Transverse colon (tissue), 4 donors: ENCODE measurements around the gene PTX4. TPM values are rescaled to one million over a fixed set of nuclear protein-coding genes. Genes with fewer than 3 reads are reported as not detected.
"Not testable (repeated sequence)": the region's sequence is repeated elsewhere in the genome, so short reads cannot be mapped to it uniquely, and the experiment has no call there.

ENCODE experiments used
- DNase-seq: peaks from one replicate; pipeline ENCODE4 v3.0.0-alpha.2; 2019
- H3K27ac ChIP-seq, 4 donors: fragments of 200-600 bp; sonication (generic); 2 replicates each; pipeline ENCODE4 v1.5.1; 2016 to 2018; ENCODE audit warnings: inconsistent platforms in 4 of 4
- H3K27me3 ChIP-seq: fragments of 200-600 bp; sonication (generic); 2 replicates; pipeline ENCODE4 v1.5.1; 2017; ENCODE audit warnings: inconsistent platforms
- H3K36me3 ChIP-seq, 4 donors: fragments of 200-600 bp; sonication (generic); 2 replicates each; pipeline ENCODE4 v1.5.1; 2017 to 2019; ENCODE audit warnings: inconsistent platforms in 4 of 4
- H3K4me1 ChIP-seq, 4 donors: fragments of 200-600 bp; sonication (generic); 2 replicates each; pipeline ENCODE4 v1.5.1; 2017 to 2020; ENCODE audit warnings: inconsistent platforms in 4 of 4
- H3K4me3 ChIP-seq, 4 donors: fragments of 200-600 bp; sonication (generic); 1 replicate in 1 of 4; 2 replicates in 3 of 4; pipeline versions ENCODE4 v1.5.1 to v1.6.1; 2017 to 2019; ENCODE audit warnings: inconsistent platforms in 4 of 4
- H3K9me3 ChIP-seq, 2 donors: fragments of 200-600 bp; sonication (generic); 2 replicates each; pipeline ENCODE4 v1.5.1; 2017 to 2019; ENCODE audit warnings: inconsistent platforms in 2 of 2
- CTCF ChIP-seq, 5 experiments: fragments of 200-600 bp in 3 of 5; fragments of 450-650 bp in 2 of 5; sonication (generic) in 3 of 5; IDR thresholded peaks; 1 replicate in 2 of 5; 2 replicates in 3 of 5; pipeline ENCODE4 v1.5.1; 2016 to 2017; ENCODE audit warnings: antibody characterized with exemption in 5 of 5, inconsistent platforms in 3 of 5, mild to moderate bottlenecking in 2 of 5, moderate library complexity in 1 of 5
- EP300 ChIP-seq: sonication (generic); formaldehyde crosslinking; IDR thresholded peaks from one replicate; pipeline ENCODE4 v1.6.1; 2017; ENCODE audit warnings: antibody characterized with exemption, low read depth
- POLR2A ChIP-seq: fragments of 450-650 bp; IDR thresholded peaks from one replicate; pipeline ENCODE4 v1.6.1; 2016; ENCODE audit warnings: antibody characterized with exemption, mild to moderate bottlenecking, moderate library complexity
- POLR2AphosphoS5 ChIP-seq, 3 donors: sonication (generic); formaldehyde crosslinking; IDR thresholded peaks; one replicate each; pipeline ENCODE4 v1.6.1; 2016; ENCODE audit warnings: antibody characterized with exemption in 3 of 3
- WGBS, 2 donors: methylation state at CpG; one replicate each; pipeline ENCODE4 v1.1.5; 2018; ENCODE audit warnings: low coverage in 1 of 2; 5-methylcytosine and 5-hydroxymethylcytosine counted together
- in situ Hi-C, 4 donors: fragments of 200-750 bp; cut with MboI; loops; one replicate each; pipeline versions ENCODE4 v1.15.0 to v1.15.1; 2017; ENCODE audit warnings: low sequenced_read_pairs in 3 of 4, low pct_ligation_motif_present in 1 of 4, low pct_unique_long_range_greater_than_20kb in 1 of 4
- intact Hi-C: fragments of 100-400 bp; cut with DNase I; formaldehyde crosslinking; loops from one replicate; pipeline ENCODE4 v1.15.1; 2023; ENCODE audit warnings: low total_unique reads
- total RNA-seq, 4 donors: library from RNA; depleted of rRNA; stranded (reverse); fragments of >200 nt; gene quantifications; one replicate each; pipeline ENCODE4 v1.1.0, GENCODE V29; 2016

Gene PTX4
- total RNA-seq, 4 donors from 2014 or later = not detected

GRCh38 chr16:1443403-1443973 lies 45.3 kb downstream of the PTX4 start:
- intact Hi-C loops = no loop called here
- no peak for DNase-seq
- H3K9me3 ChIP-seq = no peaks in the 10 kb centered on the region
- no peaks in the 10 kb centered on the region for H3K4me1 ChIP-seq
- peaks cover 0 to 10% (median 3%) of the 10 kb centered on the region in 4 donors for H3K36me3 ChIP-seq
- 80% methylated on average over 29 of the region's 38 CpGs; no CpG with 5 or more reads in 1 of the 2 donors for WGBS, 2 donors
- H3K27me3 ChIP-seq = no peaks in the 10 kb centered on the region
- no peak overlapping the region for H3K27ac ChIP-seq
- H3K4me3 ChIP-seq = no peak overlapping the region
- TF ChIP-seq POLR2A (no peak), POLR2AphosphoS5 (IDR thresholded peaks at IDR 0.05) (no peak)
- in situ Hi-C loops = no loop called here

GRCh38 chr16:1442697-1443096 lies 46.0 kb downstream of the PTX4 start:
- intact Hi-C loops (no loop called here), in situ Hi-C loops (no loop called here)
- WGBS, 2 donors = 85% methylated on average over 21 of the region's 24 CpGs; no CpG with 5 or more reads in 1 of the 2 donors
- TF ChIP-seq POLR2AphosphoS5 (IDR thresholded peaks at IDR 0.05) (no peak), POLR2A (no peak), EP300 (no peak), CTCF (IDR thresholded peaks at IDR 0.05) (no peak)
- Histone ChIP-seq H3K4me3 (no peak overlapping the region), H3K27me3 (no peaks in the 10 kb centered on the region), H3K27ac (no peak overlapping the region), H3K9me3 (no peaks in the 10 kb centered on the region), H3K36me3 (peaks cover 0 to 6% (median 3%) of the 10 kb centered on the region in 4 donors), H3K4me1 (no peaks in the 10 kb centered on the region)
- no peak for DNase-seq

- no peaks in the 10 kb centered on the region for H3K9me3 ChIP-seq
- in situ Hi-C loops = no loop called here
- no peak for DNase-seq
- TF ChIP-seq CTCF (IDR thresholded peaks at IDR 0.05) (no peak), POLR2AphosphoS5 (IDR thresholded peaks at IDR 0.05) (no peak), POLR2A (no peak), EP300 (no peak)
- intact Hi-C loops = no loop called here
- H3K36me3 ChIP-seq = peaks cover 0 to 3% (median 0%) of the 10 kb centered on the region in 4 donors
- no peaks in the 10 kb centered on the region for H3K27me3 ChIP-seq
- no peak overlapping the region for H3K4me3 ChIP-seq
- no peak overlapping the region for H3K27ac ChIP-seq
- WGBS, 2 donors = 84 to 100% methylated on average over 1 to 22 of the region's 22 CpGs
- H3K4me1 ChIP-seq = no peaks in the 10 kb centered on the region
Measured at GRCh38 chr16:1441391-1441829, 47.3 kb downstream of the PTX4 start.

GRCh38 chr16:1439699-1440074 lies 49.1 kb downstream of the PTX4 start:
- H3K27me3 ChIP-seq, H3K4me3 ChIP-seq, in situ Hi-C loops, H3K27ac ChIP-seq, DNase-seq, H3K4me1 ChIP-seq, H3K36me3 ChIP-seq, H3K9me3 ChIP-seq, intact Hi-C loops: not testable (repeated sequence)
- 89 to 100% methylated on average over 1 to 4 of the region's 4 CpGs for WGBS, 2 donors

GRCh38 chr16:1439058-1439698 lies 49.6 kb downstream of the PTX4 start:
- 80 to 83% methylated on average over 2 to 24 of the region's 27 CpGs for WGBS, 2 donors
- no peak overlapping the region for H3K27ac ChIP-seq
- TF ChIP-seq CTCF (IDR thresholded peaks at IDR 0.05) (no peak), EP300 (no peak), POLR2AphosphoS5 (IDR thresholded peaks at IDR 0.05) (no peak), POLR2A (no peak)
- in situ Hi-C loops = no loop called here
- H3K9me3 ChIP-seq = no peaks in the 10 kb centered on the region
- DNase-seq = no peak
- intact Hi-C loops = no loop called here
- no peaks in the 10 kb centered on the region for H3K4me1 ChIP-seq
- H3K27me3 ChIP-seq = no peaks in the 10 kb centered on the region
- H3K36me3 ChIP-seq = no peaks in the 10 kb centered on the region
- no peak overlapping the region for H3K4me3 ChIP-seq
